ENCODE results near the gene METTL27. TPM values are rescaled to one million over a fixed set of nuclear protein-coding genes. Genes with fewer than 3 reads are reported as not detected.

The METTL27 gene
- total and polyA plus RNA-seq, 2 experiments from 2014 or later, result 10.1 to 11.0 TPM

GRCh38 chr7:73885433-73885974 lies 43.2 kb upstream of the METTL27 start:
- no peak for ATAC-seq
- Histone ChIP-seq H3K4me2 (no peak overlapping the region), H3K27me3 (ENCODE audit: insufficient read depth) (no peaks in the 10 kb centered on the region), H3K4me3 (no peak overlapping the region), H4K20me1 (replicated peaks; ENCODE audit: insufficient read depth) (no peaks in the 10 kb centered on the region), H3K36me3 (ENCODE audit: insufficient read depth) (no peaks in the 10 kb centered on the region), H3K9me2 (ENCODE audit: insufficient read depth) (no peaks in the 10 kb centered on the region), H3F3A (replicated peaks; ENCODE audit: low read depth) (no peaks in the 10 kb centered on the region), H3K79me2 (replicated peaks; ENCODE audit: insufficient read depth) (no peaks in the 10 kb centered on the region), H3K27ac (ENCODE audit: low read depth) (no peak overlapping the region), H2AFZ (no peak overlapping the region), H3K4me1 (ENCODE audit: insufficient read depth) (no peaks in the 10 kb centered on the region)
- no peak for DNase-seq (ENCODE audit: low spot score)
- H3K27ac Mint-ChIP-seq, result no peak overlapping the region
- H3K4me3 Mint-ChIP-seq, result no peak overlapping the region
- no peaks in the 10 kb centered on the region for H3K36me3 Mint-ChIP-seq (ENCODE audit: low read depth)
- TF ChIP-seq POLR2AphosphoS5 (IDR thresholded peaks at IDR 0.05; ENCODE audit: low read depth), result no peak
- TF ChIP-seq ZNF331 (CRISPR knock-in tag; IDR thresholded peaks at IDR 0.05; ENCODE audit: low read depth), result no peak
- TF ChIP-seq JUNB (IDR thresholded peaks at IDR 0.05; ENCODE audit: unreplicated experiment), result no peak
- TF ChIP-seq CTCF (conservative IDR thresholded peaks at IDR 0.05; ENCODE audit: low read depth in 2 of 2), result no peak
- no peak for TF ChIP-seq EZH2 (IDR thresholded peaks at IDR 0.05; ENCODE audit: low read depth, unreplicated experiment)
- no peak for TF ChIP-seq REST (IDR thresholded peaks at IDR 0.05; ENCODE audit: unreplicated experiment)
- no peak for TF ChIP-seq ZNF462 (CRISPR knock-in tag; IDR thresholded peaks at IDR 0.05)
- no peak for TF ChIP-seq STAT1 (IDR thresholded peaks at IDR 0.05; ENCODE audit: unreplicated experiment)
- no peak for TF ChIP-seq EZH2phosphoT487 (IDR thresholded peaks at IDR 0.05; ENCODE audit: unreplicated experiment)
- no peak for TF ChIP-seq NANOG (IDR thresholded peaks at IDR 0.05; ENCODE audit: borderline replicate concordance)
- TF ChIP-seq ETS1 (IDR thresholded peaks at IDR 0.05), result no peak
- TF ChIP-seq CREB1 (CRISPR knock-in tag; IDR thresholded peaks at IDR 0.05; ENCODE audit: low read depth), result no peak
- no peak for TF ChIP-seq ZNF114 (CRISPR knock-in tag; IDR thresholded peaks at IDR 0.05)
- no peaks in the 10 kb centered on the region; the same call in 2 of the 3 replicates for H3K4me1 Mint-ChIP-seq
- no peaks in the 10 kb centered on the region for H3K9me3 Mint-ChIP-seq
- peaks cover 4% of the 10 kb centered on the region for H3K27me3 Mint-ChIP-seq (ENCODE audit: insufficient read depth, low read depth, poor library complexity)
